GM12878 (cell line): Measurements from ENCODE around the gene BRF1. TPM values are rescaled to one million over a fixed set of nuclear protein-coding genes. Genes with fewer than 3 reads are reported as not detected.

Experiments
- ATAC-seq: fragments of 200-7000 bp; cut with Tn5 transposase; 3 replicates; pipeline ENCODE4 v1.9.1; 2020; ENCODE audit warnings: mild to moderate bottlenecking, moderate library complexity
- BruUV-seq: library from RNA; stranded (reverse); fragments of 400-500 nt; replicated peaks from 2 replicates; lab custom pipeline; 2021; lab: Mats Ljungman, UMichigan
- CTCF ChIA-PET: fragments of 300-600 bp; sonication (Branson Sonifier 250); formaldehyde crosslinking; extraction: SDS; loops from one replicate; lab custom pipeline; 2021; ENCODE audit warnings: inconsistent platforms; lab: Yijun Ruan, JAX
- POLR2A ChIA-PET: fragments of 350-600 bp; formaldehyde crosslinking; extraction: SDS; loops from one replicate; lab custom pipeline; 2021; ENCODE audit warnings: inconsistent platforms; lab: Charles Lee
- RAD21 ChIA-PET: fragments of 300-600 bp; sonication (Branson Sonifier 250); formaldehyde crosslinking; loops from one replicate; lab custom pipeline; 2023; ENCODE audit warnings: antibody characterized with exemption; ENCODE audit not compliant: unreplicated experiment; lab: Charles Lee
- SMC1A ChIA-PET: fragments of 300-600 bp; sonication (Branson Sonifier 250); formaldehyde crosslinking; loops from one replicate; lab custom pipeline; 2023; ENCODE audit not compliant: unreplicated experiment, uncharacterized antibody; lab: Charles Lee
- DNase-seq: peaks from one replicate; pipeline ENCODE4 v3.0.0-alpha.2; 2011; ENCODE audit warnings: low read depth, low spot score
- FAIRE-seq: peaks from 3 replicates; lab custom pipeline; 2011; peaks lifted over from hg19 to GRCh38; lab: Jason Lieb, UNC
- H2AFZ ChIP-seq: 2 replicates; pipeline ENCODE4 v1.6.0; 2011; ENCODE audit warnings: low read depth, low read length, control low read depth; ENCODE audit not compliant: control insufficient read depth
- H3K27ac ChIP-seq: 2 replicates; pipeline ENCODE4 v1.5.1; 2011; ENCODE audit warnings: control low read depth; ENCODE audit not compliant: control insufficient read depth, insufficient read depth
- H3K27me3 ChIP-seq, 2 experiments: replicated peaks in 1 of 2; 2 replicates each; pipeline versions ENCODE4 v1.6.0 to v1.6.1; 2011; ENCODE audit warnings: low read length in 1 of 2; ENCODE audit not compliant: control insufficient read depth in 2 of 2, insufficient read depth in 2 of 2
- H3K36me3 ChIP-seq, 2 experiments: 2 replicates each; pipeline ENCODE4 v1.5.1; 2011; ENCODE audit warnings: low read length in 1 of 2; ENCODE audit not compliant: control insufficient read depth in 2 of 2, insufficient read depth in 2 of 2
- H3K4me1 ChIP-seq: 2 replicates; pipeline ENCODE4 v1.6.1; 2011; ENCODE audit warnings: mild to moderate bottlenecking, low read length, moderate library complexity, mixed read lengths; ENCODE audit not compliant: control insufficient read depth, insufficient read depth
- H3K4me2 ChIP-seq: 2 replicates; pipeline ENCODE4 v1.6.0; 2011; ENCODE audit warnings: control low read depth; ENCODE audit not compliant: control insufficient read depth, insufficient read depth
- H3K4me3 ChIP-seq: fragments of 200-600 bp; sonication (generic); 2 replicates; pipeline ENCODE4 v1.5.1; 2016
- H3K79me2 ChIP-seq: 2 replicates; pipeline ENCODE4 v1.6.0; 2011; ENCODE audit warnings: low read length; ENCODE audit not compliant: control insufficient read depth, insufficient read depth
- H3K9ac ChIP-seq: 2 replicates; pipeline ENCODE4 v1.8.0; 2011; ENCODE audit warnings: low read length, control low read depth, mixed read lengths; ENCODE audit not compliant: control insufficient read depth, insufficient read depth
- H3K9me3 ChIP-seq: replicated peaks from 3 replicates; pipeline ENCODE4 v1.5.1; 2011; ENCODE audit warnings: mild to moderate bottlenecking, low read length; ENCODE audit not compliant: control insufficient read depth, insufficient read depth
- H4K20me1 ChIP-seq: 2 replicates; pipeline ENCODE4 v1.6.0; 2011; ENCODE audit not compliant: control insufficient read depth, insufficient read depth
- CHD1 ChIP-seq: IDR thresholded peaks from 2 replicates; pipeline ENCODE4 v1.6.1; 2012; ENCODE audit warnings: low read depth, low read length, improper control_type of control experiment
- HDAC2 ChIP-seq: fragments of 200-600 bp; sonication (generic); IDR thresholded peaks from 2 replicates; pipeline ENCODE4 v1.6.1; 2017
- YY1 ChIP-seq: IDR thresholded peaks from 2 replicates; pipeline ENCODE4 v1.6.1; 2011; ENCODE audit warnings: low read depth, mild to moderate bottlenecking, low read length
- ZNF207 ChIP-seq: fragments of 450-650 bp; IDR thresholded peaks from 2 replicates; pipeline ENCODE4 v1.6.1; 2014; ENCODE audit warnings: antibody characterized with exemption, mild to moderate bottlenecking, borderline replicate concordance
- WGBS: methylation state at CpG from one replicate; pipeline ENCODE4 v1.1.6; 2016; ENCODE audit warnings: low lambda C conversion rate; ENCODE audit not compliant: insufficient replicate concordance, insufficient coverage; ENCODE audit errors: missing lambda C conversion rate; 5-methylcytosine and 5-hydroxymethylcytosine counted together
- in situ Hi-C: fragments of 300-500 bp; cut with MboI; formaldehyde crosslinking; loops from 9 replicates; pipeline ENCODE4 v1.14.3; 2018; ENCODE audit warnings: mixed read lengths
- intact Hi-C: fragments of 100-400 bp; cut with micrococcal nuclease; formaldehyde crosslinking; loops from one replicate; pipeline ENCODE4 v1.14.2; 2022; ENCODE audit not compliant: unreplicated experiment
- polyA plus RNA-seq, 11 experiments: library from polyadenylated mRNA; depleted of rRNA in 4 of 11; unstranded in 6 of 11; stranded (reverse) in 5 of 11; fragments of >200 nt; fragmentation: Nextera tagmentation in 4 of 11; fragmentation: Illumina TruSeq in 1 of 11; extraction: Ambion mirVana in 4 of 11; extraction: Trizol in 1 of 11; gene quantifications; 1 replicate in 1 of 11; 2 replicates in 10 of 11; pipeline versions ENCODE4 v1.2.1 to v1.2.3, GENCODE V29; 2011 to 2016; ENCODE audit warnings: inconsistent platforms in 2 of 11, missing spikeins in 2 of 11, low read depth in 1 of 11
- total RNA-seq, 4 experiments: library from RNA; depleted of rRNA in 3 of 4; stranded (reverse); fragments of >200 nt in 3 of 4; fragmentation: Illumina TruSeq in 1 of 4; extraction: Trizol in 1 of 4; gene quantifications; 2 replicates each; pipeline versions ENCODE4 v1.2.1 to v1.2.3, GENCODE V29; 2013 to 2021
- TF ChIP-seq, protein P1 (sequence below): fragments of 450-650 bp; IDR thresholded peaks from 2 replicates; pipeline ENCODE4 v1.6.1; 2017; ENCODE audit warnings: antibody characterized with exemption, mild to moderate bottlenecking, moderate library complexity

The BRF1 gene
- total and polyA plus RNA-seq, 10 of the 15 experiments (the other 5 are each of a cell fraction or from before 2014, with no cell fraction given), result 0.21 to 33.5 (median 10.7) TPM

DNA sequence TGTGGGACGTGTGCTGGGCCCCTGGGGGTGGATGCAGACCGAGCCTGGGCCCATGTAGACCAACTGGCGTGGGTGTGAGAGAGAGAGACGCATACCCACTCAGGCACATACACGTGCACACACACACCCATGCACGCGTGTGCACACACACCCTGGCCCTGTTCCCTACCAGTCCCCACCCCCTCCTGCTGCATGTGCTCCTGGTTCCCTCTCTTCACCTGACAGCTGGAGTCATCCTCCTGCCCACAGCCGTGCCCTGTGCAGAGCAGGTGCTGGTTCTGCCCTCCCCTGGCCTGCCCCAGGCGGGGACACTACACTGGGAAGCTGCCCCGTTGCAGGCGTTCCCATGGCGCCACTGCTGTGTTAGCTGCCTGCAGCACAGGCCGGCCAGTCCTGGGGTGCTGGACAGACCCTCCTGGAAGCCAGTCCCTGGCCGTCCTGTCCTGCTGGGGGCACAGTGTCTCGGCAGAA, 32.3 kb upstream of the BRF1 start:
- peaks cover 3% of the 10 kb centered on the region; the same call in 1 of the 2 replicates for H3K4me1 ChIP-seq
- TF ChIP-seq, protein P1, sequence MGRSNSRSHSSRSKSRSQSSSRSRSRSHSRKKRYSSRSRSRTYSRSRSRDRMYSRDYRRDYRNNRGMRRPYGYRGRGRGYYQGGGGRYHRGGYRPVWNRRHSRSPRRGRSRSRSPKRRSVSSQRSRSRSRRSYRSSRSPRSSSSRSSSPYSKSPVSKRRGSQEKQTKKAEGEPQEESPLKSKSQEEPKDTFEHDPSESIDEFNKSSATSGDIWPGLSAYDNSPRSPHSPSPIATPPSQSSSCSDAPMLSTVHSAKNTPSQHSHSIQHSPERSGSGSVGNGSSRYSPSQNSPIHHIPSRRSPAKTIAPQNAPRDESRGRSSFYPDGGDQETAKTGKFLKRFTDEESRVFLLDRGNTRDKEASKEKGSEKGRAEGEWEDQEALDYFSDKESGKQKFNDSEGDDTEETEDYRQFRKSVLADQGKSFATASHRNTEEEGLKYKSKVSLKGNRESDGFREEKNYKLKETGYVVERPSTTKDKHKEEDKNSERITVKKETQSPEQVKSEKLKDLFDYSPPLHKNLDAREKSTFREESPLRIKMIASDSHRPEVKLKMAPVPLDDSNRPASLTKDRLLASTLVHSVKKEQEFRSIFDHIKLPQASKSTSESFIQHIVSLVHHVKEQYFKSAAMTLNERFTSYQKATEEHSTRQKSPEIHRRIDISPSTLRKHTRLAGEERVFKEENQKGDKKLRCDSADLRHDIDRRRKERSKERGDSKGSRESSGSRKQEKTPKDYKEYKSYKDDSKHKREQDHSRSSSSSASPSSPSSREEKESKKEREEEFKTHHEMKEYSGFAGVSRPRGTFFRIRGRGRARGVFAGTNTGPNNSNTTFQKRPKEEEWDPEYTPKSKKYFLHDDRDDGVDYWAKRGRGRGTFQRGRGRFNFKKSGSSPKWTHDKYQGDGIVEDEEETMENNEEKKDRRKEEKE, result no peak
- TF ChIP-seq ZNF207 (no peak), HDAC2 (no peak), CHD1 (no peak), YY1 (no peak)
- in situ Hi-C loops (no loop called here), intact Hi-C loops (no loop called here)
- SMC1A ChIA-PET, result no interaction called here
- CTCF ChIA-PET, result no interaction called here
- DNase-seq (no peak), ATAC-seq (no peak), FAIRE-seq (no peak)
- no peak overlapping the region for H3K4me2 ChIP-seq
- WGBS, result 69% methylated on average over 15 of the region's 15 CpGs
- H3K27ac ChIP-seq, result no peak overlapping the region
- no peak overlapping the region for H3K9ac ChIP-seq
- no peaks in the 10 kb centered on the region for H4K20me1 ChIP-seq
- POLR2A ChIA-PET, result no interaction called here
- RAD21 ChIA-PET, result no interaction called here
- BruUV-seq, result no TSS peak
- H3K4me3 ChIP-seq, result no peak overlapping the region
- H2AFZ ChIP-seq, result no peak overlapping the region
- H3K9me3 ChIP-seq, result no peaks in the 10 kb centered on the region
- no peaks in the 10 kb centered on the region for H3K79me2 ChIP-seq
- H3K27me3 ChIP-seq, result no peaks in the 10 kb centered on the region
- no peaks in the 10 kb centered on the region; a peak in 1 of 4 replicates for H3K36me3 ChIP-seq
